Activated CD4-positive, alpha-beta T cell treated with anti-CD3 and anti-CD28 coated beads, Interleukin-2, amount 10 ng/mL, durations not matched to agents 24 days and 14 days (primary cell): ENCODE results near the gene MTFMT. TPM values are rescaled to one million over a fixed set of nuclear protein-coding genes. Genes with fewer than 3 reads are reported as not detected.
"Not testable (repeated sequence)": the region's sequence is repeated elsewhere in the genome, so short reads cannot be mapped to it uniquely, and the experiment has no call there.

Source experiments
- DNase-seq: peaks from one replicate; pipeline ENCODE4 v3.0.0; 2022
- H3K27ac Mint-ChIP-seq: one replicate; pipeline ENCODE4 v1.8.0; 2022; ENCODE audit warnings: mild to moderate bottlenecking, mixed read lengths
- H3K27me3 Mint-ChIP-seq: one replicate; pipeline ENCODE4 v1.8.0; 2022; ENCODE audit warnings: mixed read lengths
- H3K36me3 Mint-ChIP-seq: one replicate; pipeline ENCODE4 v1.8.0; 2022; ENCODE audit warnings: low read depth, mild to moderate bottlenecking, mixed read lengths
- H3K4me1 Mint-ChIP-seq: one replicate; pipeline ENCODE4 v1.8.0; 2021; ENCODE audit warnings: mixed read lengths
- H3K4me3 Mint-ChIP-seq: one replicate; pipeline ENCODE4 v1.8.0; 2022; ENCODE audit warnings: mild to moderate bottlenecking, moderate library complexity, mixed read lengths
- H3K9me3 Mint-ChIP-seq: one replicate; pipeline ENCODE4 v1.8.0; 2021; ENCODE audit warnings: mixed read lengths
- intact Hi-C: fragments of 100-400 bp; cut with micrococcal nuclease; formaldehyde crosslinking; loops from one replicate; pipeline ENCODE4 v1.15.1; 2023
- total RNA-seq: library from RNA; stranded (reverse); gene quantifications from 2 replicates; pipeline ENCODE4 v1.2.3, GENCODE V29; 2022

Gene MTFMT
- total RNA-seq, 1 donor from 2014 or later: 21.6 TPM

- intact Hi-C loops: no loop called here
- Mint-ChIP-seq H3K27ac (no peak overlapping the region), H3K4me1 (peaks cover under 1% of the 10 kb centered on the region), H3K36me3 (no peaks in the 10 kb centered on the region), H3K27me3 (no peaks in the 10 kb centered on the region), H3K4me3 (no peak overlapping the region), H3K9me3 (no peaks in the 10 kb centered on the region)
- DNase-seq: no peak
These were observed 9.4 kb upstream of the MTFMT start for GRCh38 chr15:65038836-65039235.

GRCh38 chr15:65038428-65038827, 9.0 kb upstream of the MTFMT start:
- peaks cover 3% of the 10 kb centered on the region for H3K4me1 Mint-ChIP-seq
- H3K9me3 Mint-ChIP-seq: no peaks in the 10 kb centered on the region
- intact Hi-C loops: no loop called here
- H3K27me3 Mint-ChIP-seq: no peaks in the 10 kb centered on the region
- H3K4me3 Mint-ChIP-seq: no peak overlapping the region
- no peak overlapping the region for H3K27ac Mint-ChIP-seq
- H3K36me3 Mint-ChIP-seq: no peaks in the 10 kb centered on the region
- no peak for DNase-seq

- H3K36me3 Mint-ChIP-seq: no peaks in the 10 kb centered on the region
These were observed 7.9 kb upstream of the MTFMT start for GRCh38 chr15:65037309-65037708.

GRCh38 chr15:65034719-65035118, 5.3 kb upstream of the MTFMT start:
- H3K4me1 Mint-ChIP-seq: peaks cover 12% of the 10 kb centered on the region
- H3K4me3 Mint-ChIP-seq: no peak overlapping the region
- peaks cover 16% of the 10 kb centered on the region for H3K27me3 Mint-ChIP-seq
- no peaks in the 10 kb centered on the region for H3K9me3 Mint-ChIP-seq
- no peak overlapping the region for H3K27ac Mint-ChIP-seq
- H3K36me3 Mint-ChIP-seq: no peaks in the 10 kb centered on the region
- no peak for DNase-seq
- intact Hi-C loops: loop anchor here (5.0 kb wide), 1 partner anchor 268 kb away; the partner anchor contains the start of gene RNU5B-1

More at GRCh38 chr15:65037309-65037708, 7.9 kb upstream of the MTFMT start:
- Mint-ChIP-seq H3K27ac (no peak overlapping the region), H3K9me3 (no peaks in the 10 kb centered on the region), H3K4me1 (peaks cover 7% of the 10 kb centered on the region), H3K27me3 (peaks cover 3% of the 10 kb centered on the region), H3K4me3 (no peak overlapping the region)
- DNase-seq: no peak
- intact Hi-C loops: no loop called here

GRCh38 chr15:65033659-65034269, 4.3 kb upstream of the MTFMT start:
- Mint-ChIP-seq H3K36me3 (no peaks in the 10 kb centered on the region), H3K27me3 (peaks cover 16% of the 10 kb centered on the region), H3K4me3 (no peak overlapping the region), H3K4me1 (peaks cover 13% of the 10 kb centered on the region), H3K27ac (no peak overlapping the region), H3K9me3 (no peaks in the 10 kb centered on the region)
- intact Hi-C loops: loop anchor here (1.0 to 5.0 kb wide), 2 partner anchors 45 to 269 kb away; partner anchors contain the start of gene RNU5B-1
- peak; percentile 75 for DNase-seq

GRCh38 chr15:65032801-65033537, 3.5 kb upstream of the MTFMT start:
- no peak overlapping the region for H3K27ac Mint-ChIP-seq
- H3K27me3 Mint-ChIP-seq: peaks cover 16% of the 10 kb centered on the region
- no peak overlapping the region for H3K4me3 Mint-ChIP-seq
- H3K9me3 Mint-ChIP-seq: no peaks in the 10 kb centered on the region
- peaks cover 19% of the 10 kb centered on the region for H3K4me1 Mint-ChIP-seq
- H3K36me3 Mint-ChIP-seq: peaks cover 3% of the 10 kb centered on the region
- DNase-seq: peak; percentile 75
- intact Hi-C loops: loop anchor here (1.0 to 5.0 kb wide), 2 partner anchors 45 to 269 kb away; partner anchors contain the start of gene RNU5B-1

- Mint-ChIP-seq H3K9me3 (no peaks in the 10 kb centered on the region), H3K4me3 (peak overlapping the region; percentile 67), H3K27ac (peak overlapping the region; percentile 58), H3K4me1 (peaks cover 22% of the 10 kb centered on the region), H3K27me3 (peaks cover 16% of the 10 kb centered on the region), H3K36me3 (peaks cover 19% of the 10 kb centered on the region)
- no peak for DNase-seq
- intact Hi-C loops: loop anchor here (5.0 kb wide), 1 partner anchor 273 kb away; the partner anchor contains the start of gene RNU5B-1
These were observed 333 bp upstream of the MTFMT start for GRCh38 chr15:65029736-65030208.

GRCh38 chr15:65028338-65028737, 1.1 kb downstream of the MTFMT start:
- peaks cover 19% of the 10 kb centered on the region for H3K4me1 Mint-ChIP-seq
- H3K27me3 Mint-ChIP-seq: peaks cover 15% of the 10 kb centered on the region
- H3K4me3 Mint-ChIP-seq: peak overlapping the region; percentile 93
- peak overlapping the region; percentile 94 for H3K27ac Mint-ChIP-seq
- DNase-seq: peak; percentile 68
- intact Hi-C loops: no loop called here
- peaks cover 23% of the 10 kb centered on the region for H3K36me3 Mint-ChIP-seq
- H3K9me3 Mint-ChIP-seq: no peaks in the 10 kb centered on the region

GRCh38 chr15:65027593-65027992, 1.8 kb downstream of the MTFMT start:
- Mint-ChIP-seq H3K4me3 (peak overlapping the region; percentile 93), H3K36me3 (peaks cover 23% of the 10 kb centered on the region), H3K27me3 (peaks cover 13% of the 10 kb centered on the region), H3K27ac (no peak overlapping the region), H3K4me1 (peaks cover 15% of the 10 kb centered on the region), H3K9me3 (no peaks in the 10 kb centered on the region)
- DNase-seq: no peak
- intact Hi-C loops: no loop called here

- H3K36me3 Mint-ChIP-seq: peaks cover 23% of the 10 kb centered on the region
- peaks cover 15% of the 10 kb centered on the region for H3K4me1 Mint-ChIP-seq
- no peak overlapping the region for H3K27ac Mint-ChIP-seq
- H3K4me3 Mint-ChIP-seq: no peak overlapping the region
- no peak for DNase-seq
- intact Hi-C loops: no loop called here
- no peaks in the 10 kb centered on the region for H3K9me3 Mint-ChIP-seq
- peaks cover 7% of the 10 kb centered on the region for H3K27me3 Mint-ChIP-seq
These were observed 2.7 kb downstream of the MTFMT start for GRCh38 chr15:65026756-65027155.

GRCh38 chr15:65021488-65021887, 8.0 kb downstream of the MTFMT start:
- DNase-seq: no peak
- H3K4me1 Mint-ChIP-seq: peaks cover 1% of the 10 kb centered on the region
- no peak overlapping the region for H3K4me3 Mint-ChIP-seq
- no peaks in the 10 kb centered on the region for H3K27me3 Mint-ChIP-seq
- H3K9me3 Mint-ChIP-seq: no peaks in the 10 kb centered on the region
- H3K36me3 Mint-ChIP-seq: peaks cover 37% of the 10 kb centered on the region
- no peak overlapping the region for H3K27ac Mint-ChIP-seq
- intact Hi-C loops: no loop called here

GRCh38 chr15:65020419-65020818, 9.0 kb downstream of the MTFMT start:
- peaks cover 1% of the 10 kb centered on the region for H3K4me1 Mint-ChIP-seq
- H3K4me3 Mint-ChIP-seq: no peak overlapping the region
- no peak overlapping the region for H3K27ac Mint-ChIP-seq
- intact Hi-C loops: no loop called here
- H3K36me3 Mint-ChIP-seq: peaks cover 35% of the 10 kb centered on the region
- H3K27me3 Mint-ChIP-seq: no peaks in the 10 kb centered on the region
- H3K9me3 Mint-ChIP-seq: no peaks in the 10 kb centered on the region
- DNase-seq: no peak

- H3K4me3 Mint-ChIP-seq, H3K27ac Mint-ChIP-seq, H3K4me1 Mint-ChIP-seq, H3K27me3 Mint-ChIP-seq, intact Hi-C loops, DNase-seq: not testable (repeated sequence)
- Mint-ChIP-seq H3K9me3 (peaks cover 10% of the 10 kb centered on the region), H3K36me3 (peaks cover 47% of the 10 kb centered on the region)
These were observed 18.2 kb downstream of the MTFMT start for GRCh38 chr15:65011198-65011597.

- Mint-ChIP-seq H3K4me1 (no peaks in the 10 kb centered on the region), H3K4me3 (no peak overlapping the region), H3K27ac (no peak overlapping the region), H3K9me3 (peaks cover 10% of the 10 kb centered on the region), H3K36me3 (peaks cover 31% of the 10 kb centered on the region), H3K27me3 (no peaks in the 10 kb centered on the region)
- intact Hi-C loops: no loop called here
- DNase-seq: no peak
These were observed 20.5 kb downstream of the MTFMT start for GRCh38 chr15:65008983-65009382.
